NOMO-1 treated with DMSO at 0.1 percent for 48 hours (cell line): ENCODE data around the gene AGAP1.
"Not testable (repeated sequence)": the region's sequence is repeated elsewhere in the genome, so short reads cannot be mapped to it uniquely, and the experiment has no call there.

Experiments used
- DNase-seq: peaks from one replicate; lab custom pipeline; 2025; ENCODE audit not compliant: unreplicated experiment; lab: John Stamatoyannopoulos, UW

Gene AGAP1

DNA sequence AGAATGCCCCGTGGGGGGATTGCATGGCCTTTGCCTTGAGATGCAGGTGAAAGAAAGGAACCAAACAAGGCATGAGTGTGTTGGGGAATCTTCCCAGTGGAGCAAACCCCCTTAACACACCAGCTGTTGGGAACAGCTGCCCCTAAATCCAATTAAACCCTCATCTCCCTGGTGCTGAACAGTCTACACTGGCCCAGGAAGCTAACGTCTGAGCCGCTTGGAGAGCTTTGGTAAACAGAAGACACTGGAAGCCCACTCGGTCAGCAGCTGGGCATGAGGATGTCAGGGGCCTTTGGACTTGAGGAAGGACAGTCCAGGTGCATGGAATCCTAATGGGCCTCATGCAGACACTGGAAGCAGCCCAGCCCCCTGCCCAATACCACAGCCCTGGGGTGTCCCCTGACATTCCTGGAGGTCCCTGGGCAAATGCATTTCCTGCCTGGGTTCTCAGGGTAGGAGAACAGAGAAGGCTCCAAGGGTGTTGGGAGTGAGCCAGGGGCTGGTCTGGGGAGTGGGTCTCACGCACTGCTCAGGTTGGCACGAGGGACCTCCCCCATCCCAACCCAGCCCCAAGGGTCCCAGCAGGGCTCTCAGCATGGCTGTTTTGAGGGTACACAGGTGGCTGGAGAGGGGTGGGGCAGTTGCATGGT, 636.6 kb downstream of the AGAP1 start:
- DNase-seq = no peak

DNA sequence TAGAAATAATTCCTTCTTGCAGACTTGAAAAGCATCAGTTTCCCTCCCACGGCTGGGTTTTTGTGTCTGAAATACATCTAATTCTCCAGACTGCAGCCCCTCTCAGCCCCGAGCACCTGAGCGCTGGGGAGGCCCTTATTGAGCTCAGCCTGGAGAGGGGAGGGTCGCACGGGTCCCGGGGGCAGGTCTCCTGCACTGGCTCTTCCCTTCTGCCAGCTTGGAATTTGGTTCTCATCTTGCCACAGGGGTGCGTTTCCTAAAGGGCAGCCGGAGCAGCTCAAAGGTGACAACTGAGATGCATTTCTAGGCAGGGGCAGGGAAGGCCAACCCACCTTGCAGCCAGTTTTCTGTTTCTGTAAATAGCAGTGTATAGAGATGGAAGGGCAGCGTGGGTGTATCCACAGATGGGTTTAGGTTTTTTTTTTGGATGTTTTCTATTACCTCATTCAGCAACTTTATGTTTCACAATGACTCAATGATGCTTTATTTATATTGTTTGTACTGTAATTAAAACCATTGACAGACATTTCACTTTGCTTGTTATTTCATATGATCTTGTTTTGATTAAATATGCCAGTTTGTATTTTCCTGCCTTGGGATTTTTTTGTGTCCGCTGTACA, 637.3 kb downstream of the AGAP1 start:
- no peak for DNase-seq

DNA sequence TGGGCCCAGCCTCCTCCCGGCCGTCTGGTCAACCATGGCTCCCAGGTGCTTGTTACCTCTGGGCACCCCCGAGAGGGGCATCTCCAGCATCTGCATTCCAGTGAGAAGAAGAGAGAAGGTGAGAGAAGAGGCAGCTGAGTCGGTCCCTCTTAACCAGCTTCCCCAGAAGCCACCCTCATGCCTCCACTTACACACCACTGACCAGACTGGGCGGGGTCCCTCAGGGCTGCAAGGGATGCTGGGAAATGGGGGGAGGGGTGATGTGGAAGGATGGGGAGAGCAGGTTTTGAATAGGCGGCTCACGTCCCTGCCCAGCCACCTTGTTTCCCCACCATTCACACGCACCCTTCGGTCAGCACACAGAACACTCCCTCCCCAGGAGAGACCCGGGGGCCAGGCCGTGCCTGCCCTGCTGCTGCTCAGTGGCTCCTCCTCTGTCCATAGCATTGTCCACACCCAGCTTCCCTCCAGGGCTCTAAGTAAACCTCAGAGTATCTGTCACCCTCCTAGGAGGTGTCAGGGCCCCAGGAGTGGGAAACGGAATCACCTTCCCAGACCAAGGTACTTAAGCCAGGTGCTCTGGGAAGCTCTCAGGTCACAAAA, 639.7 kb downstream of the AGAP1 start:
- DNase-seq = no peak

DNA sequence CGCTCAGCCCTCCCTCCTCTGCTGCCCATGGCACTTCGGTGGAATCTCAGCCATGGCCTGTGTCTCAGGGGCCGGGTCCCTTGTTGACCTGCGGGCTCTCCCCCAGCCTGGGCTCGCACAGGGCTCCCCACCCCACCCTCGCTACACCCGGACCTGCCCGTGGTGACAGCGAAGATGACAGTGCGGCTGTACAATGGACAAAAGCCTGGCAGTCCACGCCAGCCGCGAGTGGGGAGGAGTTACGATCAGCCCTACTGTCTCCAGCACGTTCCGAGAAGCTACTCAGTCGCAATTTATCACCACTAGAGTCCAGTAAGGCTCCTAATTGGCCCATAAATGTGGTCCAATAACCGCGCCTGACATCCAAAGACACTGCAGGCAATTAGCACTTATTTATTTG, 642.7 kb downstream of the AGAP1 start:
- DNase-seq = no peak

DNA sequence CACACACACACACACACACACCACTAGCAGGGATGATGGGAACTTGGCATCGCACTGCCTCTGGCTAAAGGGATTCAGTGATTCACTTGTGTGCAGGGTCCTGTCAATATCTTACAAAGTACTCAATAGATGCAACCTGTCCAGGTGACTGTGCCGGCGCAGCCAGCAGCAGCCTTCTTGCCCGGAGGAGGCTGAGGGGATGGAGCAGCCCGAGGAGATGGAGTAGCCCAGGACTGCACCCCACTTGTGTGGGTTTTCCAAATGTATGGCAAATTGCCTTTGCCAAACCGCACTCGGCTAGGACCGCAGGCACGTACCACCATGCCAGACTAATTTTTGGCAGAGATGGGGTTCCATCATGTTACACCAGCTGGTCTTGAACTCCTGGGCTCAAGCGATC, 643.2 kb downstream of the AGAP1 start:
- DNase-seq = no peak

DNA sequence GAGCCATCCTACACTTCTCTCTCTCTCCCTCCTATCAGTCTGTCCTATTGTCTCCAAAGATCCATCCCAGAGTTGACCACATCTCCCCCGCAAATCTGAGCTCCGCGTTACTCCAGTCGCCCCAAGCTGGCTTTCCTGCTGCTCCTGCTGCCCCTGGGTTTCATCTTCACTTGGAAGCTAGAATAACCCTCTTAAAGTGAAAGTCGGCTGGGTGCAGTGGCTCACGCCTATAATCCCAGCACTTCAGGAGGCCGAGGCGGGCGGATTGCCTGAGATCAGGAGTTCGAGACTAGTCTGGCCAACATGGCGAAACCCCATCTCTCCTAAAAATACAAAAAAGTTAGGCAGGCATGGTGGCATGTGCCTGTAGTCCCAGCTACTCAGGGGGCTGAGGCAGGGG, 647.8 kb downstream of the AGAP1 start:
- not testable (repeated sequence) for DNase-seq

DNA sequence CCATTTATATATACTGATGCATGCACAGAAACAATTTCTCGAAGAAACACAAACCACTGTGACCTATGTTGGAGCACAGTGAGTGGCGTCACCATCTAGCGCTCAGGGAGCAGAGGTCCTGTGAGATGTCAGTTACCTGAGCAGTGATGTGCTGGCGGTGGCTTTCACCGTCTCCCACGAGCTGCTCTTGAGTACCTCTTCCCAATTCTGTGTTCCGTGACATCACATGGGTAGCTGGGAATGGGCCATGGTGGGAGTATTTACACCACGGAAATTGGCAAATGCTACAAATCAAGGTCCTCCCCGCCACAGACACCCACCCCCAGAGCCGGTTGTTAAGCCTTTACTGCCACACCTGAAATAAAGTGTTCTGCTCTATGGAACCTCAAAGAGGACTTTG, 650.0 kb downstream of the AGAP1 start:
- DNase-seq = no peak

DNA sequence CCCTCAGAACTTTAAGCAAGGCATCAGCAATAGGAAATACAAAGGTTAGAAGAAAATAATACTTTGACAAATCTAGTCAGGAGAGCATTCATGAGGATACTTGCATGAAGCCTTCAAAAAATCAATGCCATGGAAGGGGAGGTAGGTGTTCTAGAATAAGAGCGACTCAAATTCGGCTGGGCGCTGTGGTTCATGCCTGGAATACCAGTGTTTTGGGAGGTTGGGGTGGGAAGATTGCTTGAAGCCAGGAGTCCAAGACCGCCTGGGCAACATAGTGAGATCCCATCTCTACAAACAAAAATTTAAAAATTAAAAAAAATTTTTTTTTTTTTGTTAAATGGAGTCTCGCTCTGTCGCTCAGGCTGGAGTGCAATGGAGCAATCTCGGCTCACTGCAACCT, 652.6 kb downstream of the AGAP1 start:
- no peak for DNase-seq

DNA sequence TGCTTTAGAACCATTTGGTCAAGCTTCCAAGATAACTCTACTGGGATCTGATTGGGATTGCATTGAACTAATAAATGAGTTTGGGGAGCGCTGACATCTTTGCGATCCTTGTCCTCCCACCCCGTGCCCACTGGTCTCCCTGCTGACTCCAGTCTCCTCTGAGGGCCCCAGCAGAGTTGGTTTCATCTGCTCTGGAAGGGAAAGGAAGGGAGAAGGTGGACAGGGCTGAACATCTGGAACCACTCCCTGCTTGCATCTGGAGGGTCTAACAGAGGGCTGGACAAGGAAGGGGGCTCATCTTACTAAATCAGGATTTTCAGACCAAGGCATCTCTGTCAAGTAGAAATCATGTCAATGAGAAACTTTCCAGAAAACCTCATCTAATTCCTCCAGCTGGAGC, 661.6 kb downstream of the AGAP1 start:
- no peak for DNase-seq

DNA sequence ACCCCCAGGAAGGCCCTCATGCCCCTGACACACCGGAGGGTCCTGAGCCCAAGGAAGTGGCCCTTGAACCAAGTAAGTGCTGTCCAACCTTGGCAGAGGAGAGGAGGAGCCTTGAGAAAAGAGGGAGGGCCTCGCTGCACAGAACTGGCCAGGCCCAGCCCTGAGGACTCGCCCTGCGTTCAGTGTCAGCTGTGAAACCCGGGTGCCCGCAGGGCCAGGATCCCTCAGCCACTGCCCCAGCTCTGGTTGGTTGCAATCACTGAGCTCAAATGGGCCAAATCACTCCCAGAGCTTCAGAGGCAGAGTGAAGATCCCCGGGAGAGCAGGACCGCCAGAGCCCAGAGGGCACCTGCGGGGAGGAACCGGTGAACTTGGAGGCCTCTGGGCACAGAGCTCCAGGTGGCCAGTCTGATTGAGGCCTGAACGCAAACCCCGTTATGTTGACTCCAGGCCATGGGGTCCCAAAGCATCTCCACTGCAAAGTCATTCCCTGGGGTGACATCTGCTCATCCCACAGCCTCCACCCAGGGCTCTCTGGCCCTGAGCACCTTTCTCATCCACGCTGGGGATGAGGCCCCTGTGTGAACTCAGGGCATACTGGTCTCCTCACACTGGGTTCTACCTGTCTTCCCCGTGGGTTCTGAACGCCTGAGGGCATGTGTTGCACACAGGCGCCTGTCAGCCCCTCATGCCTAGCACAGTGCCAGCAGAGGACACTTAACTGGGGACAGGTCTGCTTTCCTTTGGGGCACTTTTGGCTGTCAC, 662.4 kb downstream of the AGAP1 start:
- DNase-seq = no peak

DNA sequence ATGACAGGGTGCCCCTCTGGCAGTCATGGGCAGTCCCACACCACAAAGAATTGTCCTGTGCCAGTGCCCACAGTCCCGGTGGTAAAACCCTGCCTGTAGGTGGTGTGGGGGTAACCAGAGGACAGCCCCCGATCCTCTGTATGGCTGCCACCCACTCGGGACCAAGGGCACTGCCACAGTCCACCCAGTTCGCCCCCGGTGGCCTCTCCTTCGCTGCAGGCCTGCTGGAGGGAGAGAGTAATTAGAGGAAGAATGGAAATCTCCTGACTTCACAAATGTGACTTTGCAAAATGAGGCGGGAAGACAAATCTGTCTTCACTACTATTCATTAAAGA, 663.0 kb downstream of the AGAP1 start:
- DNase-seq = no peak

DNA sequence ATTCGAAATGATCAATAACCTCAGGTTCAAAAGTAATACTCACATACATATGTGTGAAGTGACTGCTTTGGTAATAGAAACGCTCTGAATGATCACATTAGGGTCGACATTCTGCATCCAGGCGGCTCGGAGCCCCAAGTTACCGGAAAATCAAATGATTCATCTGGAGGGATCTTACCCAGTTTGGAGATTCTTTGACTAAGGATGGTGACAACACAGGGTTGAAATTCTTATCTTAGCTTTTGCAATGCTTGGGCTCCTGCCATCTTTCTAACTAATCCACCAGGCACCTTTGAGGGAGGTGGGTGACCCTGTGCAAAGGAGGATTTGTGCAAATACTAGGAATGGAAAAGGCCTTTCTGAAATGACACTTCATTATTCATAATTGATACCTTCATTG, 663.5 kb downstream of the AGAP1 start:
- no peak for DNase-seq

DNA sequence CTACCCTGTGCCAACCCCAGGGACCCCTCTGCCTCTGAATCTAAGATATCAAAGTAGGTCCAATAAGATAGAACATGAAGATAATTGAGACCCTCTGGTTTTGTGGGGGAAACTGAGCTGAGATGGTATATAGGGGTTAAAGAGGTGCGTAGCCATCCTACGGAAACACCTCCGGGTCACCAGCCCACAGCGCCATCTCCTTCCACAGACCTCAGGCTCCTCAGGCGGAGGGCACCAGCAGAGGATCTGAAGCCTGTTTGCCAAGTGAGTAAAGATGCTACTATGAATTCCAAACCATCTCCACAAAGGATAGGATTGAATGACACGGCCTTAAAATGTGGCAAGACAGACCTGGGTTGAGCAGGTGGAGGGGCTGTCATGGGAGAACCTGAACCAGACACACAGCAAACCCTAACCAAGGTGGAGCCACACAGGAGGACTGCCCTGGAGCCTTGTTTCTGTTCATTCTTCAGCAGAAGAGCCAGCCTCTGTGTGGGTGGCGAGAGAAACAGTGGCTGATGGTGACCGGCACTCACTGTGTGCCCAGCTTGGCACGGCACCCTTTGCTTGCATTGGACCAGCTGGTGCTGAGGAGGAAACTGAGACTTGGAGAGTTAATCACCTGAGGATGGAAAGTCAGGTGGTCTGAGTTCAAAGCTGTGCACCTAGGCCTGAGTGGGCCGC, 664.1 kb downstream of the AGAP1 start:
- DNase-seq = no peak

DNA sequence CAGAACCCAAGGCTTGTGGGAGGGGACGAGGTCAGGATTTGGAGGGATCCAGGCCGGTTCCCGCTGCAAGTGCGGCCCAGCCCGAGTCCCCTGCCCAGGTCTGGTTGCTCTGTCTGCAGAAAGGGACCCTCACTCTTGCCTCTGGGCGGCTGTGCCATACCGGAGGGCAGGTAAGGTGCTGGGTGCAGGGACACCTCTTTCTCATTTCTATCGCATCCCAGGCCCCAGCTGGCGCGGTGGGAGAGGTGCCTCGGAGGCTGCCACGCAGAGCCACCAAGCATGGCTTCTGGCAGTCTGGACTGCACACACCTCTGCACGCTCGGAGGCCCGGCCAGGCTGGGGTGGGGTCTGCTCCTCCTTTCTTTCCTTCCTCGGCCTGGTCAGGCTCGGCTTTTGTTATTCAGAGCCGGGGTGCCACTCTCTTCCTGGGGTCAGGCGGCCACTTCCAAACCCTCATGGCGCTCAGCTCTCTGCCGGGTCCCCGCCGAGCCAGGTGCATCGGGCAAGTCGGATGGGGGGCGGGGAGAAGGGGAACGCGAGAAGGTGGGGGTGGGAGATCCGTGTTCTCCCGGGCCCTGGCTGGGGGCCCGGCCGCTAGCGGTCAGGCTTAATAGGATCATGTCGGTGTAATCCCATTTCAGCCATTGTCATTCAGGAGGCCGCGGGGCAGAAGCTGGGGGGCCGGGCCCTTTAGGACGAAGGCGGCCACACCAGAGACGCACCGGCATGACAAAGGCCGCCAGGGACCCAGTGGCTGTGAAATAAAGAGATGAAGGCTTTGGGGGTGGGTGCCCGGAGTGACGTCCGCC, 665.3 kb downstream of the AGAP1 start:
- DNase-seq = no peak

DNA sequence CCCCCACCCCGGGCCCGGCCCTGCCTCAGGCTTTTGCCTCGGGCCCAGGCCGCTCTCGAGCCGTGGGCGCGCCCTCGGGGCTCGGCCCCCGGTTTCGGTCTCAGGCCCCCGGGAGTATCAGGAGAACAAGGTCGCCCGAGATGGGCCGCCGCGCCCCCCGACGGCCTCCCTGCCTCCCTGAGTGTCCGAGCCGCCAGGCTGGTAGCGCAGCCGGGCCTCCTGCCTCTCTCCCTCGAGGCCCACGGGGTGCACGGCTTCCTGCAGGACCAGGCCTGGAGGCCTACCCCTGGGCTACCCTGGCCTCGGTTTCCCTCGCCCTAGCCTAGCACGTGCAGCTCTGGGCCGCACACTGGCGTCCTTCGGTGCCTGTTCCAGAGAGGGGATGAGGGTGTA, 665.9 kb downstream of the AGAP1 start:
- no peak for DNase-seq

DNA sequence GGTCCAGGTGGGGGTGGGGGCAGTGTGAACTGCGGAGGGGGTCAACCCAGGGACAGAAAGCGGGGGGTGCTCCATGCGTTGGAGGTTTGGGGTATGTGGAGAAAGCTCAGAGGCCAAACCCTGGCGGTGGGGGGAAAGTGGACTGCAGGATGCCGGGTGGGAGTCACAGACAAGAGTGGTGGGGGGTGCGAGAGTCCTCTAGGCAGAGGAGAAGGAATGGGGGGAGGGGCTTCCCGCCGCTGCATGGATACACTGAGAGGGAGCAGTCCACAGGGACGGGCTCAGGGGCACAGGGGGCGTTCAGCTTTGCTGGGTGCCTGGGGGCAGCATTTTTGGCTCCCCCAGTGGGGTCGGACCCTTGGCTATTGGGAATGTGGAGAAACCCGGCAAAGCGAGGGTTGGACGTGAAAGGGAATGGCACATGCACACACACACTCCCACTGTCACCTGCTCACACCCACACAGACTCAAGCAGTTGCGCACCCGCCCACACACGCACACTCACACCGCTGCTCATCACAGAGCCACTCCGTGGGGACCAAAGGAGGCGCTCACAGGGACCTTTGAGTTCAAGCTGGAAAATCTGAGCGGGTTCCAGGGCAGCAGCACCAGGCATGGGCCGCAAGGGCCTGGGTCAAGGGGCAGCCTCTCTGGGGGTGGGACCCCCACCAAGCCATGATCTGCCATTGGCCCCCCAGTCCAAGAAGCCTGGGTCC, 666.7 kb downstream of the AGAP1 start:
- no peak for DNase-seq

DNA sequence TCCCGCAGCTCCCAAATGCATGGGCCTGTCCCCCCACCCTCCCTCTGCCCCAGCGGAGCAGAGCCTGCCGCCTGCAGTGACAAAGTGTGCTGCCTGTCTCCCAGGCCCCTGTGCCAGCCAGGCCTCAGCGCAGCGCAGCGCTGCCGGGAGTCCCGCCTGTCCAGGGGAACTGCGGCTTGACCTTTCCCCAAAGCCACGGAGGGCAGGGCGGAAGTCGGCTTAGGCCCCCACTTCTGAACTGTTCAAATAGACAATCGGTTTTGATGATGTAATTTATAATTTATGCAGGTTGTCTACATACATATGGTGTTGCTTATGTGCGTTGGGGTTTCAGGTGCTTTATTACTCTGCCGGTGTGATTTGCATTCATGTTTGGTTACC, 667.2 kb downstream of the AGAP1 start:
- DNase-seq = no peak

DNA sequence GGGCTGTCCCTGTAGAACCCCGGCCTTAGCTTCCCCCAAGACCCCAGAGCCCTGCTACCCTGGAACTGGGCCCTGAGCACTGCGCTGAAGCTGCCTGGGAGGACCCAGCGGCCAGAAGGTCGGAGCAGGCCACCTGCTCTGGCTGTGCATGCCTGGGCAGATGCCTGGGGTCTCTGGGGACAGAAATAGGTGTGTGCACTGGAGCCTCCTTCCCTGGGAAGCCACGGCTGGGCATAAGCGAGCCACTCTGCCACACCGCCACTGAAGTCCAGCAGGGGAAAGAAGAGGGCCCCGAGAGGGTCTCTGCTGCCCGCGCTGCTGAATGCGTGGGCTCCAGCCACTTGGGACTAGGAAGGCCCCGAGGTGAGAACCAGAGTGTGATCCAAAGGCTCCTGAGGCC, 667.7 kb downstream of the AGAP1 start:
- no peak for DNase-seq

DNA sequence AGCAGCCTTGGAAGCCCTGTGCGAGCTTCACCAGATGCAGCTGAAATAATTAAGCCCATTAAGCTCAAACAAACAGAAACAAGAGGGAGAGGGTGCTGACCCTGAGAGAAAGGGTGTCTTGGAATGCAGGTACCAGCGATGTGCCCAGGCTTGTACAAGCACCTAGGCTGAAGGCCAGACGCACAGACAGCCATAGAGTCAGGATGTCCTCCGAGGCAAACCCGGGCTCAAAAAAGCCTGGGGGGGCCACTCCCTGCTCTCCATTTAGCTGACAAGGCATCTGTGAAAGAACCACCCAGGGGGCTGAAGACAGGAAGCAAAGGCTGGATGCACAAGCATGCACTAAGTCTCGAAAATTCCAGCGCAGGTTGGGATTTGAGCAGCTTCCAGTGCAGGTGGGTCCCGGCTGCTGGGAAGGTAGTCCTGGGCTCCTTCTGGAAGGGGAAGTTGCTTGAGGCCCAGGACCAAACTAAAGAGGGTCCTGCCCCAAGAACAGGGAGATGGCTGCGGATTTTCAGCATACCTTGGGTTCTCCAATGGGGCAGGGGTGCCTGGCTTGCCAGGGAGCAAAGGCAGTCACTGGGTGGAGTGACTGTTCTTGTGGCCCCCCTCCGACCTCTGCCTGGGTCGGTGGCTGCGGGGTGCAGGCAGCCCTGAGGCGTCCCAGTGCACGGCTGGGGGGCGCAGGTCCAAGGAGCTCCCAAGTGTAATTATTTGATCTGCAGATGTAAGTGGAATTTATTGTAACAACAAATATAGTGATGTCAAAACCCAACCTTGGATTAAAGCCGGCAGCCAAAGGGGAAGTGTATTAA, 668.4 kb downstream of the AGAP1 start:
- no peak for DNase-seq
